CD14-positive monocyte (primary cell): Measurements from ENCODE around the gene PANK2. TPM values are rescaled to one million over a fixed set of nuclear protein-coding genes. Genes with fewer than 3 reads are reported as not detected.
"Not testable (repeated sequence)": the region's sequence is repeated elsewhere in the genome, so short reads cannot be mapped to it uniquely, and the experiment has no call there.

Experiments
- DNase-seq, 3 donors: peaks; one replicate each; pipeline ENCODE4 v3.0.0-alpha.2; 2011 to 2022
- H2AFZ ChIP-seq: 2 replicates; pipeline ENCODE4 v1.6.0; 2012; ENCODE audit warnings: mild to moderate bottlenecking, low read depth, low read length, inconsistent platforms; ENCODE audit not compliant: insufficient read depth, poor library complexity, severe bottlenecking
- H3K27ac ChIP-seq, 2 donors: 1 replicate in 1 of 2; 2 replicates in 1 of 2; pipeline ENCODE4 v1.5.1; 2012 to 2013; ENCODE audit warnings: low read length in 2 of 2, control low read depth in 1 of 2, inconsistent platforms in 1 of 2, low read depth in 1 of 2, mild to moderate bottlenecking in 1 of 2
- H3K27me3 ChIP-seq, 2 donors: one replicate each; pipeline versions ENCODE4 v1.6.0 to v1.6.1; 2011 to 2013; ENCODE audit warnings: low read length in 2 of 2; ENCODE audit not compliant: control insufficient read depth in 2 of 2, insufficient read depth in 2 of 2
- H3K36me3 ChIP-seq, 2 donors: replicated peaks in 1 of 2; 1 replicate in 1 of 2; 2 replicates in 1 of 2; pipeline versions ENCODE4 v1.5.1 to v1.6.1; 2012 to 2013; ENCODE audit warnings: low read length in 2 of 2, control low read depth in 1 of 2, inconsistent platforms in 1 of 2, mild to moderate bottlenecking in 1 of 2; ENCODE audit not compliant: insufficient read depth in 2 of 2, control insufficient read depth in 1 of 2
- H3K4me1 ChIP-seq, 2 donors: 1 replicate in 1 of 2; 2 replicates in 1 of 2; pipeline versions ENCODE4 v1.5.1 to v1.6.1; 2012 to 2013; ENCODE audit warnings: low read length in 2 of 2, control low read depth in 1 of 2, inconsistent platforms in 1 of 2, mild to moderate bottlenecking in 1 of 2, moderate library complexity in 1 of 2; ENCODE audit not compliant: insufficient read depth in 2 of 2, control insufficient read depth in 1 of 2
- H3K4me2 ChIP-seq: replicated peaks from 2 replicates; pipeline ENCODE3; 2012; ENCODE audit warnings: low read length, moderate library complexity, mild to moderate bottlenecking; ENCODE audit not compliant: poor library complexity, severe bottlenecking; ENCODE audit errors: extremely low read depth
- H3K4me3 ChIP-seq, 3 experiments: fragments of 200-600 bp in 1 of 3; sonication (generic) in 1 of 3; replicated peaks in 1 of 3; 1 replicate in 2 of 3; 2 replicates in 1 of 3; pipeline ENCODE4 v1.5.1; 2011 to 2013; ENCODE audit warnings: low read length in 3 of 3, mild to moderate bottlenecking in 3 of 3, control low read depth in 2 of 3, low read depth in 2 of 3, inconsistent platforms in 1 of 3, moderate library complexity in 1 of 3
- H3K79me2 ChIP-seq: 2 replicates; pipeline ENCODE4 v1.6.0; 2012; ENCODE audit warnings: mild to moderate bottlenecking, control low read depth, inconsistent platforms, low read length, moderate library complexity; ENCODE audit not compliant: insufficient read depth
- H3K9ac ChIP-seq: 2 replicates; pipeline ENCODE4 v1.6.0; 2017; ENCODE audit warnings: low read length, mild to moderate bottlenecking; ENCODE audit not compliant: insufficient read depth, poor library complexity, severe bottlenecking
- H3K9me3 ChIP-seq, 2 donors: replicated peaks in 1 of 2; 1 replicate in 1 of 2; 2 replicates in 1 of 2; pipeline versions ENCODE4 v1.5.1 to v1.6.1; 2012 to 2013; ENCODE audit warnings: low read length in 2 of 2, control low read depth in 1 of 2; ENCODE audit not compliant: control insufficient read depth in 1 of 2, insufficient read depth in 1 of 2
- H4K20me1 ChIP-seq: 2 replicates; pipeline ENCODE4 v1.6.0; 2012; ENCODE audit warnings: mild to moderate bottlenecking, low read length, control low read depth, moderate library complexity; ENCODE audit not compliant: insufficient read depth
- H3K27ac Mint-ChIP-seq, 7 donors: one replicate each; pipeline ENCODE4 v1.8.0; 2020; ENCODE audit warnings: mild to moderate bottlenecking in 7 of 7, mixed read lengths in 7 of 7, moderate library complexity in 6 of 7, inconsistent platforms in 2 of 7
- H3K27me3 Mint-ChIP-seq, 3 donors: one replicate each; pipeline ENCODE4 v1.8.0; 2021 to 2022; ENCODE audit warnings: low read depth in 3 of 3, mild to moderate bottlenecking in 3 of 3, mixed read lengths in 3 of 3, moderate library complexity in 3 of 3, inconsistent platforms in 1 of 3
- H3K36me3 Mint-ChIP-seq, 2 donors: one replicate each; pipeline ENCODE4 v1.8.0; 2020; ENCODE audit warnings: mixed read lengths in 2 of 2, inconsistent platforms in 1 of 2, mild to moderate bottlenecking in 1 of 2
- H3K4me1 Mint-ChIP-seq: one replicate; pipeline ENCODE4 v1.8.0; 2020; ENCODE audit warnings: mild to moderate bottlenecking, mixed read lengths
- H3K4me3 Mint-ChIP-seq, 2 donors: one replicate each; pipeline ENCODE4 v1.8.0; 2020; ENCODE audit warnings: mild to moderate bottlenecking in 2 of 2, mixed read lengths in 2 of 2, moderate library complexity in 1 of 2
- H3K9me3 Mint-ChIP-seq, 7 donors: one replicate each; pipeline ENCODE4 v1.8.0; 2020 to 2022; ENCODE audit warnings: mixed read lengths in 7 of 7, mild to moderate bottlenecking in 6 of 7, moderate library complexity in 6 of 7, inconsistent platforms in 2 of 7
- WGBS: methylation state at CpG from one replicate; pipeline ENCODE4 v1.1.5; 2013; ENCODE audit warnings: missing lambda C conversion rate; ENCODE audit not compliant: insufficient coverage; 5-methylcytosine and 5-hydroxymethylcytosine counted together
- intact Hi-C, 2 donors: fragments of 100-400 bp; cut with micrococcal nuclease; formaldehyde crosslinking; loops; one replicate each; pipeline versions ENCODE4 v1.15.0 to v1.15.1; 2023
- polyA plus RNA-seq, 3 donors: library from polyadenylated mRNA; depleted of rRNA in 1 of 3; unstranded in 2 of 3; stranded (reverse) in 1 of 3; fragments of 300-500 nt in 2 of 3; fragments of >200 nt in 1 of 3; fragmentation: Illumina TruSeq in 2 of 3; gene quantifications; 1 replicate in 2 of 3; 2 replicates in 1 of 3; pipeline ENCODE4 v1.2.3, GENCODE V29; 2012 to 2021
- TF ChIP-seq, protein P1 (sequence below): fragments of 200-600 bp; IDR thresholded peaks from one replicate; pipeline ENCODE4 v1.8.0; 2022; ENCODE audit warnings: antibody characterized with exemption, mild to moderate bottlenecking

Gene PANK2
- polyA plus RNA-seq, 3 donors, result 36.8 to 65.7 (median 48.0) TPM

DNA sequence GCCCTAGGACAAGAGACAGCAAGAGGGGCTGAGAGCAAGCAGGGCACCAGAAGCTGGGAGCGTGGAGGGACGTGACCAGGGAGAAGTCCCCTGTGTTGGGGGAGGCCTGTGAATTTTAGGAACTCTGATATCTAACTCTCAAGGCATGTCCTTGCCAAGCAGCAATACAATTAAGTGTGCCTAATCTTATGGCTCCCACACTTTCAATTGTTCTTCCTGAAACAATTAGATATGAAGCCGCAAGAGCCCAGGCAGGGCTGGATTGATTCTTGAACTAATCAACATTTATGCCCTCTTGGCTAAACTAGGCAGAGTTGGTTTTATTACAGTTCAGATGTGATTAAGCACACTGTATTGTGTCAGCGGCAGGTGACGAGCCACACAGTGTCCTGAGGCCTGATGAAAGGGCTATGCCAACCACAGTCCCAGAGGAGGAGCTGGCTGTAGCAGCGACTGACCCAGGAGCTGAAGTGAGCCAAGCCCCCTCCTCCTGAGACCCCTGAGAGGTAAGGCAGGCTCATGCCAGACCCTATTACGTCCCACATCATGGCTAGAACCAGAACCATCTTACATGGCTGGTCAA is 46.7 kb upstream of the PANK2 start:
- H3K27ac Mint-ChIP-seq, result no peak overlapping the region
- no peak overlapping the region for H3K9ac ChIP-seq
- 59% methylated on average over 2 of the region's 7 CpGs for WGBS

DNA sequence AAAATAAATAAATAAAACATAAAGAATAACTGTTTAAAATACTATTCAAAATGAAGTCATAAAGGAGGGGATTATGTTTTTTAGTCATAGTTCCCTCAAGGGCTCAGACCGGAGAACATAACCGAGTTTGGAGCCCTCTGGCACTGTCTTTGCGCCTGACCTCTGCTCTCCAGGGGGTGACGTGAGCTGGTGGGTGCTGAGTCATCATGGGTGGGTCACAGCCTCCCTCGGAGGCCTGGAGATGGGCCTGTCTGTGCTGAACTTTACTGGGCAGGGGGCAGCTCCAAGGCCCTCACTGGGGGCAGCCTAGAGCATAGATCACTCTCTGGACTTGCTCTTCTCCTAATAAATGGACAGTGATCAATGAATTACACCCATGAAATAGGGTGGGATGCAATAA is 45.7 kb upstream of the PANK2 start:
- Histone ChIP-seq H3K4me3 (no peak overlapping the region), H3K36me3 (no peaks in the 10 kb centered on the region), H3K4me1 (peaks cover 26 to 37% of the 10 kb centered on the region in 2 donors), H3K4me2 (no peak overlapping the region), H2AFZ (no peak overlapping the region), H3K79me2 (peaks cover 26% of the 10 kb centered on the region), H3K9ac (no peak overlapping the region), H4K20me1 (peaks cover 9% of the 10 kb centered on the region), H3K9me3 (no peaks in the 10 kb centered on the region), H3K27ac (no peak overlapping the region), H3K27me3 (no peaks in the 10 kb centered on the region)
- peak overlapping the region in 1 of 7 donors; percentile 51 for H3K27ac Mint-ChIP-seq
- peaks cover 37% of the 10 kb centered on the region for H3K4me1 Mint-ChIP-seq
- no peak overlapping the region for H3K4me3 Mint-ChIP-seq
- 39% methylated on average over 4 of the region's 5 CpGs for WGBS
- intact Hi-C loops, result loop anchor here in 1 of 2 donors (10.0 kb wide), 1 partner anchor 59 kb away; the partner anchor contains the start of genes CENPB and SPEF1
- TF ChIP-seq, protein P1, sequence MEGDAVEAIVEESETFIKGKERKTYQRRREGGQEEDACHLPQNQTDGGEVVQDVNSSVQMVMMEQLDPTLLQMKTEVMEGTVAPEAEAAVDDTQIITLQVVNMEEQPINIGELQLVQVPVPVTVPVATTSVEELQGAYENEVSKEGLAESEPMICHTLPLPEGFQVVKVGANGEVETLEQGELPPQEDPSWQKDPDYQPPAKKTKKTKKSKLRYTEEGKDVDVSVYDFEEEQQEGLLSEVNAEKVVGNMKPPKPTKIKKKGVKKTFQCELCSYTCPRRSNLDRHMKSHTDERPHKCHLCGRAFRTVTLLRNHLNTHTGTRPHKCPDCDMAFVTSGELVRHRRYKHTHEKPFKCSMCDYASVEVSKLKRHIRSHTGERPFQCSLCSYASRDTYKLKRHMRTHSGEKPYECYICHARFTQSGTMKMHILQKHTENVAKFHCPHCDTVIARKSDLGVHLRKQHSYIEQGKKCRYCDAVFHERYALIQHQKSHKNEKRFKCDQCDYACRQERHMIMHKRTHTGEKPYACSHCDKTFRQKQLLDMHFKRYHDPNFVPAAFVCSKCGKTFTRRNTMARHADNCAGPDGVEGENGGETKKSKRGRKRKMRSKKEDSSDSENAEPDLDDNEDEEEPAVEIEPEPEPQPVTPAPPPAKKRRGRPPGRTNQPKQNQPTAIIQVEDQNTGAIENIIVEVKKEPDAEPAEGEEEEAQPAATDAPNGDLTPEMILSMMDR, result no peak
- peak in 1 of 3 donors; percentile 29 for DNase-seq
- no peaks in the 10 kb centered on the region for H3K36me3 Mint-ChIP-seq
- H3K27me3 Mint-ChIP-seq, result no peaks in the 10 kb centered on the region
- H3K9me3 Mint-ChIP-seq, result no peaks in the 10 kb centered on the region

More for the DNA sequence above, 46.7 kb upstream of the PANK2 start:
- Mint-ChIP-seq H3K4me3 (no peak overlapping the region), H3K36me3 (no peaks in the 10 kb centered on the region), H3K4me1 (peaks cover 29% of the 10 kb centered on the region), H3K9me3 (no peaks in the 10 kb centered on the region), H3K27me3 (no peaks in the 10 kb centered on the region)
- intact Hi-C loops, result loop anchor here in 1 of 2 donors (10.0 kb wide), 1 partner anchor 58 kb away; the partner anchor contains the start of genes CENPB and SPEF1
- peaks cover 24 to 32% of the 10 kb centered on the region in 2 donors for H3K4me1 ChIP-seq
- no peak overlapping the region for H2AFZ ChIP-seq
- peaks cover 15% of the 10 kb centered on the region for H3K79me2 ChIP-seq
- no peak for DNase-seq
- no peaks in the 10 kb centered on the region for H3K27me3 ChIP-seq
- no peaks in the 10 kb centered on the region for H3K9me3 ChIP-seq
- H3K36me3 ChIP-seq, result no peaks in the 10 kb centered on the region
- no peak overlapping the region for H3K27ac ChIP-seq
- H3K4me3 ChIP-seq, result no peak overlapping the region
- H4K20me1 ChIP-seq, result peaks cover 1% of the 10 kb centered on the region
- TF ChIP-seq, protein P1, result no peak
- H3K4me2 ChIP-seq, result no peak overlapping the region

DNA sequence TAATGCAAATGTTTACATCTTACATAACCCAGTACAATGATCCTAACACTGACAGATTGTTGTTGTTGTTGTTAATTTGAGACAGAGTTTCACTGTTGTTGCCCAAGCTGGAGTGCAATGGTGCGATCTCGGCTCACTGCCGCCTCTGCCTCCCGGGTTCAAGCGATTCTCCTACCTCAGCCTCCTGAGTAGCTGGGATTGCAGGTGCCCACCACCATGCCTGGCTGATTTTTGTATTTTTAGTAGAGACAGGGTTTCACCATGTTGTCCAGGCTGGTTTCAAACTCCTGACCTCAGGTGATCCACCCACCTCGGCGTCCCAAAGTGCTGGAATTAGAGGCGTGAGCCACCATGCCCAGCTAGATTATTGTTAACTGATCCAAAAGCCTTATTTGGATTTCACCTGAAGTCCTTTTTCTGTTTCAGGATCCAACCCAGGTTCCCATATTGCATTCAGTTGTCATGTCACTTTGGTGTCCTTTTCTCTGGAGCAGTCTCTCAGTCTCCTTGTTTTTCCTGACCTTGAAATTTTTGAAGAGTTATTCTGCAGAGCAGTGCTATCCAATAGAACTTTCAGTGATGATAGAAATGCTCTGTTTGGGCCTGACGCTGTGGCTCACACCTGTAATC is 45.1 kb upstream of the PANK2 start:
- not testable (repeated sequence) for H3K27me3 Mint-ChIP-seq, H3K27me3 ChIP-seq, DNase-seq, H3K9ac ChIP-seq, H2AFZ ChIP-seq, H3K9me3 Mint-ChIP-seq, H3K4me2 ChIP-seq, H3K36me3 Mint-ChIP-seq, H3K27ac ChIP-seq, H3K4me3 Mint-ChIP-seq, H3K4me3 ChIP-seq, H3K9me3 ChIP-seq, H3K36me3 ChIP-seq
- H3K4me1 ChIP-seq, result peaks cover 20 to 31% of the 10 kb centered on the region in 2 donors
- peaks cover 16% of the 10 kb centered on the region for H4K20me1 ChIP-seq
- H3K79me2 ChIP-seq, result peaks cover 32% of the 10 kb centered on the region
- H3K4me1 Mint-ChIP-seq, result peaks cover 37% of the 10 kb centered on the region
- H3K27ac Mint-ChIP-seq, result peak overlapping the region in 1 of 7 donors; percentile 18
- WGBS, result 100% methylated on average over 4 of the region's 9 CpGs
- intact Hi-C loops, result loop anchor here in 1 of 2 donors (10.0 kb wide), 1 partner anchor 59 kb away; the partner anchor contains the start of genes CENPB and SPEF1
